H9 (cell line): ENCODE results near the gene ATP1A3. TPM values are rescaled to one million over a fixed set of nuclear protein-coding genes. Genes with fewer than 3 reads are reported as not detected.

Experiments
- DNase-seq: peaks from one replicate; pipeline ENCODE4 v3.0.0-alpha.2; 2017
- H2AFZ ChIP-seq: one replicate; pipeline ENCODE4 v1.6.1; 2013; ENCODE audit warnings: mild to moderate bottlenecking, low read length, control low read depth, moderate library complexity
- H2AK5ac ChIP-seq: 2 replicates; pipeline ENCODE4 v1.6.1; 2013; ENCODE audit warnings: low read length, control low read depth, mixed read lengths; ENCODE audit not compliant: insufficient read length
- H2BK120ac ChIP-seq: one replicate; pipeline ENCODE4 v1.6.1; 2013; ENCODE audit warnings: low read depth, mild to moderate bottlenecking, low read length, control low read depth, inconsistent platforms; ENCODE audit not compliant: poor library complexity, severe bottlenecking
- H2BK12ac ChIP-seq: 2 replicates; pipeline ENCODE4 v1.6.1; 2013; ENCODE audit warnings: low read length, control low read depth, mixed read lengths, low read depth; ENCODE audit not compliant: insufficient read length
- H2BK15ac ChIP-seq: 2 replicates; pipeline ENCODE4 v1.6.1; 2013; ENCODE audit warnings: low read depth, low read length, control low read depth
- H2BK20ac ChIP-seq: one replicate; pipeline ENCODE4 v1.6.1; 2013; ENCODE audit warnings: low read depth, mild to moderate bottlenecking, low read length, control low read depth, inconsistent platforms; ENCODE audit not compliant: poor library complexity, severe bottlenecking
- H2BK5ac ChIP-seq: 2 replicates; pipeline ENCODE4 v1.6.1; 2013; ENCODE audit warnings: low read length, control low read depth, mixed read lengths; ENCODE audit not compliant: insufficient read length
- H3K14ac ChIP-seq: 2 replicates; pipeline ENCODE4 v1.6.1; 2013; ENCODE audit warnings: low read length, control low read depth; ENCODE audit not compliant: insufficient read depth
- H3K18ac ChIP-seq: 2 replicates; pipeline ENCODE4 v1.6.1; 2013; ENCODE audit warnings: low read depth, mild to moderate bottlenecking, mixed read lengths, low read length, control low read depth; ENCODE audit not compliant: insufficient read length
- H3K23ac ChIP-seq: 2 replicates; pipeline ENCODE4 v1.6.1; 2013; ENCODE audit warnings: low read length, control low read depth, mixed read lengths, low read depth; ENCODE audit not compliant: insufficient read length
- H3K23me2 ChIP-seq: 2 replicates; pipeline ENCODE4 v1.6.1; 2013; ENCODE audit warnings: low read depth, mild to moderate bottlenecking, mixed read lengths, low read length, control low read depth; ENCODE audit not compliant: insufficient read length, poor library complexity, severe bottlenecking
- H3K27ac ChIP-seq: 2 replicates; pipeline ENCODE4 v1.5.1; 2013; ENCODE audit warnings: low read length, control low read depth, mixed read lengths, low read depth; ENCODE audit not compliant: insufficient read length
- H3K27me3 ChIP-seq: 2 replicates; pipeline ENCODE4 v1.6.1; 2013; ENCODE audit warnings: low read length, control low read depth, inconsistent platforms; ENCODE audit not compliant: insufficient read depth
- H3K4ac ChIP-seq: 2 replicates; pipeline ENCODE4 v1.6.1; 2013; ENCODE audit warnings: low read depth, mild to moderate bottlenecking, control low read depth, inconsistent platforms, low read length, moderate library complexity
- H3K4me1 ChIP-seq: 2 replicates; pipeline ENCODE4 v1.6.1; 2013; ENCODE audit warnings: low read length, control low read depth, inconsistent platforms; ENCODE audit not compliant: insufficient read depth
- H3K4me2 ChIP-seq: 2 replicates; pipeline ENCODE4 v1.6.1; 2013; ENCODE audit warnings: low read length, control low read depth, mixed read lengths; ENCODE audit not compliant: insufficient read length, insufficient read depth
- H3K56ac ChIP-seq: 2 replicates; pipeline ENCODE4 v1.6.1; 2013; ENCODE audit warnings: low read depth, mild to moderate bottlenecking, mixed read lengths, low read length, control low read depth; ENCODE audit not compliant: insufficient read length
- H3K79me1 ChIP-seq: 2 replicates; pipeline ENCODE4 v1.6.1; 2013; ENCODE audit warnings: low read depth, mild to moderate bottlenecking, moderate library complexity, low read length, control low read depth, inconsistent platforms; ENCODE audit not compliant: insufficient read depth, poor library complexity, severe bottlenecking
- H3K79me2 ChIP-seq: 2 replicates; pipeline ENCODE4 v1.6.1; 2013; ENCODE audit warnings: low read length, control low read depth, inconsistent platforms; ENCODE audit not compliant: insufficient read depth
- H3K9ac ChIP-seq: 2 replicates; pipeline ENCODE4 v1.6.1; 2013; ENCODE audit warnings: low read length, control low read depth, mixed read lengths; ENCODE audit not compliant: insufficient read length; ENCODE audit errors: extremely low read depth
- H3K9me3 ChIP-seq: one replicate; pipeline ENCODE4 v1.6.1; 2013; ENCODE audit warnings: low read depth, low read length, inconsistent platforms; ENCODE audit not compliant: control insufficient read depth
- H3T11ph ChIP-seq: one replicate; pipeline ENCODE4 v1.6.1; 2013; ENCODE audit warnings: mild to moderate bottlenecking, low read length, control low read depth, inconsistent platforms
- H4K20me1 ChIP-seq: one replicate; pipeline ENCODE4 v1.6.1; 2013; ENCODE audit not compliant: control insufficient read depth, insufficient read length, insufficient read depth
- H4K5ac ChIP-seq: 2 replicates; pipeline ENCODE4 v1.6.1; 2013; ENCODE audit warnings: low read depth, mild to moderate bottlenecking, mixed read lengths, low read length, control low read depth; ENCODE audit not compliant: insufficient read length
- H4K8ac ChIP-seq: replicated peaks from 2 replicates; pipeline ENCODE4 v1.6.1; 2013; ENCODE audit warnings: low read length, control low read depth, mixed read lengths, low read depth; ENCODE audit not compliant: insufficient read length
- H4K91ac ChIP-seq: 2 replicates; pipeline ENCODE4 v1.6.1; 2013; ENCODE audit warnings: low read depth, mild to moderate bottlenecking, moderate library complexity, mixed read lengths, low read length, control low read depth; ENCODE audit not compliant: insufficient read length
- H3K27ac Mint-ChIP-seq, 3 experiments: 2 replicates in 2 of 3; 3 replicates in 1 of 3; pipeline ENCODE4 v1.8.0; 2020 to 2021; ENCODE audit warnings: mixed read lengths in 3 of 3, mild to moderate bottlenecking in 1 of 3, moderate library complexity in 1 of 3
- H3K27me3 Mint-ChIP-seq: 2 replicates; pipeline ENCODE4 v1.8.0; 2021; ENCODE audit warnings: low read depth, mild to moderate bottlenecking, moderate library complexity, mixed read lengths
- H3K36me3 Mint-ChIP-seq, 3 experiments: 2 replicates in 2 of 3; 3 replicates in 1 of 3; pipeline ENCODE4 v1.8.0; 2020 to 2021; ENCODE audit warnings: low read depth in 3 of 3, mixed read lengths in 3 of 3; ENCODE audit not compliant: insufficient read depth in 1 of 3
- H3K4me1 Mint-ChIP-seq, 2 experiments: 2 replicates each; pipeline ENCODE4 v1.8.0; 2020; ENCODE audit warnings: mixed read lengths in 2 of 2
- H3K4me3 Mint-ChIP-seq, 2 experiments: 2 replicates in 1 of 2; 3 replicates in 1 of 2; pipeline ENCODE4 v1.8.0; 2020 to 2021; ENCODE audit warnings: mild to moderate bottlenecking in 2 of 2, mixed read lengths in 2 of 2, moderate library complexity in 1 of 2
- H3K9me3 Mint-ChIP-seq, 2 experiments: 2 replicates in 1 of 2; 3 replicates in 1 of 2; pipeline ENCODE4 v1.8.0; 2020; ENCODE audit warnings: mild to moderate bottlenecking in 2 of 2, mixed read lengths in 2 of 2, moderate library complexity in 1 of 2
- whole genome bisulfite sequencing: extraction: QIAGEN DNeasy Blood & Tissue Kit; methylation state at CpG from one replicate; pipeline ENCODE4 v1.1.7; 2013; ENCODE audit warnings: missing lambda C conversion rate, low lambda C conversion rate, mixed read lengths; ENCODE audit not compliant: insufficient read length; ENCODE audit errors: extremely low coverage; 5-methylcytosine and 5-hydroxymethylcytosine counted together
- total RNA-seq: library from RNA; stranded (reverse); gene quantifications from 2 replicates; pipeline ENCODE4 v1.2.1, GENCODE V29; 2021
- TF ChIP-seq, protein P1 (sequence below): fragments of 200-600 bp; sonication (generic); conservative IDR thresholded peaks from 3 replicates; pipeline ENCODE4 v1.8.0; 2021; ENCODE audit warnings: antibody characterized with exemption, mild to moderate bottlenecking

The ATP1A3 gene
- total RNA-seq, 1 experiment from 2014 or later, result 11.6 TPM

GRCh38 chr19:42032431-42032830 is 38.4 kb upstream of the ATP1A3 start:
- no peaks in the 10 kb centered on the region for H3K79me2 ChIP-seq
- no peak overlapping the region for H2BK120ac ChIP-seq
- DNase-seq, result peak; percentile 55
- H4K20me1 ChIP-seq, result no peaks in the 10 kb centered on the region
- peaks cover 32 to 40% of the 10 kb centered on the region in 2 experiments for H3K4me1 Mint-ChIP-seq
- H3K27me3 ChIP-seq, result no peaks in the 10 kb centered on the region
- H2AFZ ChIP-seq, result no peak overlapping the region
- H3K4me2 ChIP-seq, result peak overlapping the region; percentile 42
- peak overlapping the region; percentile 73 for H3K27ac ChIP-seq
- no CpG with 5 or more reads among the region's 5 CpGs for WGBS
- no peak overlapping the region for H2BK5ac ChIP-seq
- H3K23me2 ChIP-seq, result no peaks in the 10 kb centered on the region
- peak overlapping the region; percentile 60 for H3K18ac ChIP-seq
- H3K56ac ChIP-seq, result no peak overlapping the region
- no peak overlapping the region for H3K9ac ChIP-seq
- H3K4me3 Mint-ChIP-seq, result peak overlapping the region; percentile 29 to 53; a peak in 4 of 5 replicates
- H2AK5ac ChIP-seq, result no peak overlapping the region
- H3K79me1 ChIP-seq, result no peaks in the 10 kb centered on the region
- no peaks in the 10 kb centered on the region for H3K9me3 Mint-ChIP-seq
- H3K14ac ChIP-seq, result 0 out of 2 replicates have a peak overlapping the region, but pooled peaks have one; percentile 24
- no peak overlapping the region for H2BK20ac ChIP-seq
- peaks cover 20 to 40% (median 28%) of the 10 kb centered on the region in 3 experiments; a peak in 6 of 7 replicates for H3K36me3 Mint-ChIP-seq
- no peak overlapping the region for H3K23ac ChIP-seq
- no peak overlapping the region for H2BK12ac ChIP-seq
- H3K27ac Mint-ChIP-seq, result peak overlapping the region; percentile 42 to 92 (median 84)
- H3K4ac ChIP-seq, result no peak overlapping the region
- no peak overlapping the region for H4K8ac ChIP-seq
- peaks cover 6% of the 10 kb centered on the region; the same call in 1 of the 2 replicates for H3K4me1 ChIP-seq
- no peak overlapping the region for H4K91ac ChIP-seq
- H3T11ph ChIP-seq, result no peak overlapping the region
- H2BK15ac ChIP-seq, result no peak overlapping the region
- TF ChIP-seq, protein P1, sequence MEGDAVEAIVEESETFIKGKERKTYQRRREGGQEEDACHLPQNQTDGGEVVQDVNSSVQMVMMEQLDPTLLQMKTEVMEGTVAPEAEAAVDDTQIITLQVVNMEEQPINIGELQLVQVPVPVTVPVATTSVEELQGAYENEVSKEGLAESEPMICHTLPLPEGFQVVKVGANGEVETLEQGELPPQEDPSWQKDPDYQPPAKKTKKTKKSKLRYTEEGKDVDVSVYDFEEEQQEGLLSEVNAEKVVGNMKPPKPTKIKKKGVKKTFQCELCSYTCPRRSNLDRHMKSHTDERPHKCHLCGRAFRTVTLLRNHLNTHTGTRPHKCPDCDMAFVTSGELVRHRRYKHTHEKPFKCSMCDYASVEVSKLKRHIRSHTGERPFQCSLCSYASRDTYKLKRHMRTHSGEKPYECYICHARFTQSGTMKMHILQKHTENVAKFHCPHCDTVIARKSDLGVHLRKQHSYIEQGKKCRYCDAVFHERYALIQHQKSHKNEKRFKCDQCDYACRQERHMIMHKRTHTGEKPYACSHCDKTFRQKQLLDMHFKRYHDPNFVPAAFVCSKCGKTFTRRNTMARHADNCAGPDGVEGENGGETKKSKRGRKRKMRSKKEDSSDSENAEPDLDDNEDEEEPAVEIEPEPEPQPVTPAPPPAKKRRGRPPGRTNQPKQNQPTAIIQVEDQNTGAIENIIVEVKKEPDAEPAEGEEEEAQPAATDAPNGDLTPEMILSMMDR, result no peak
- no peak overlapping the region for H4K5ac ChIP-seq
- no peaks in the 10 kb centered on the region; the same call in 1 of the 2 replicates for H3K27me3 Mint-ChIP-seq
- H3K9me3 ChIP-seq, result no peaks in the 10 kb centered on the region
